GM12892 (cell line): Measurements from ENCODE around the gene CLUH.

Experiments
- POLR2A ChIP-seq: IDR thresholded peaks from 2 replicates; pipeline ENCODE4 v1.6.1; 2011; ENCODE audit warnings: low read depth, low read length, control low read depth
- POLR2AphosphoS5 ChIP-seq: IDR thresholded peaks from 2 replicates; pipeline ENCODE4 v1.6.1; 2011; ENCODE audit warnings: low read depth, low read length, control low read depth

DNA sequence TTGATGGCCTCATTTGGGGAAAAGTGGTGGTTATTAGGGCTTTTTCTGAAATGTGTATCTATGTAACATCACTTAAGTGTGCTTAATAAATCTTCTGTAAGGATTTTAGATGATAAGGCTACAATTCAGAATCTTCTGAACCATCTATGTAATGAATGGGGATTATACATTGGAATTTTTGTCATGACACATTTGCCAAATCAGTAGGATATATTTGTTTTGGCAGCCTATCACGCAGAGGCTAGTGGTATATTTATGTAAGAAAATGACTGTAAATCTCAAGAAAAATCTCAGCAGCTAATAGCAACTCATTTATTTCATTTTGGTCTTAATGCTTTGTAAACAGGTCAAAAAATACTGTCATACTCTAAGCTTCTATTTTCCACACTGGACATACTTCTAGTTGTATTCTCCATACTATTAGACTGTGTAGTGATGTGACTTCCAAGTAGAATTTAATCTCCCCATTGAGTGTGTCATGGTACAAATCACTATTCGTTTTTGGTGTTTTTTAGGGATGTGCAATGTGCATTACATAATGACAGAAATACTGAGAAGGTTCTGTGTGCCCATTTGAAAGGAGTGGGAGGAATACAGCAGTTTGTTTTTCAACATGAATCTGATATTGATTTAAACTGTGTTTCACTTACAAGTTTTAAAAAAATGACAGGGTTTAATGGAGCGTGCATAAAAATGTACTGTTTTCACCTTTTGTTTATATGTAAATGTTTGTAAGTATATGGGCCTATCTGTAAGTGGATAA is 29.2 kb downstream of the CLUH start:
- no peak for TF ChIP-seq POLR2A
- no peak for TF ChIP-seq POLR2AphosphoS5
